Measurements from ENCODE around the gene MAD1L1. TPM values are rescaled to one million over a fixed set of nuclear protein-coding genes. Genes with fewer than 3 reads are reported as not detected.
A peak's percentile ranks its signal among the peaks of the same experiment; 100 is the strongest.

MAD1L1 gene
- polyA plus RNA-seq, 6 donors from 2014 or later, result 109 to 209 (median 158) TPM

DNA sequence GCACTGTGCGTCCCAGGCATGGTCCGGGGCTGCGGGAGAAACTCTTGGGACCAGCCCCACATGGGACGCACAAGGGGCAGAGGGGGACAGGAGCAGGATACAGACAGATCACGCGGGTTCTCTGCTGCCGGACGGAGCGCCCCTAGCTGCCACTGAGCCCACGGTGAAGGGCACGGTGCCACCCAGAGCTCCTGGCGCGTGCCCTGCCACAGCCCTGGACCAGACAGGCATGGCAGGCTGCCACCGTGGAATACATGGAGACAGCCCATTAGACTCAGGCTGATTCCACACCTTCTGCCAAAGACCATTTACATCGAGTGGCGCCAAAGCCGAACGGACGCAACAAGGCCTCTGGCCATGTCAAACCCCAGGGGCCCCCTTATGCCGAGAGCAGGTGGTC, 90.4 kb downstream of the MAD1L1 start:
- H3K36me3 Mint-ChIP-seq, result no peaks in the 10 kb centered on the region
- DNase-seq, result no peak

DNA sequence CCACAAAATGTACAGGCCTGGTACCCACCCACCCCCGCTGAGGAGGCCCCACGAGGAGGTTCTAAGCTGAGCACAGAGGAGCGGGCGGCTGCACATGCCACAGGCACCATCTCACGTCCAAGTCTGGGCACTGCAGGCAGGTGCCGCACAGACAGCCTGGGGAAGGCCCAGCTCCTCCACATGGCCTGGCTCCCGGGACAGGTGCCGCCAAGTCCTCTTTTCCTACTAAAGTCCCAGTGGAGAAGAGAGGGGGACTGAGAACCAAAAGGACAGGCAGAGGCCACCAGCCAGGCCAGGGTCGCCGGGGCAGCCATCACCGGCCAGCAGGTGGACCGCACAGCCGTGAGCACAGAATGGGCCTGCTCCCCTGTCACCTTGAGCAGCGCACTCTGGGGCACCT, 91.1 kb downstream of the MAD1L1 start:
- Mint-ChIP-seq H3K4me3 (no peak overlapping the region), H3K27ac (peak overlapping the region in 2 of 6 donors; percentile 22 to 33)

More for the DNA sequence above, 90.4 kb downstream of the MAD1L1 start:
- H3K27ac Mint-ChIP-seq, result no peak overlapping the region
- no peaks in the 10 kb centered on the region for H3K27me3 Mint-ChIP-seq
- H3K4me1 Mint-ChIP-seq, result peaks cover 16 to 18% (median 17%) of the 10 kb centered on the region in 3 donors
- no peaks in the 10 kb centered on the region for H3K9me3 Mint-ChIP-seq
- no peak overlapping the region for H3K4me3 Mint-ChIP-seq
- no peak for ATAC-seq (ENCODE audit: low read depth in 2 of 2)

DNA sequence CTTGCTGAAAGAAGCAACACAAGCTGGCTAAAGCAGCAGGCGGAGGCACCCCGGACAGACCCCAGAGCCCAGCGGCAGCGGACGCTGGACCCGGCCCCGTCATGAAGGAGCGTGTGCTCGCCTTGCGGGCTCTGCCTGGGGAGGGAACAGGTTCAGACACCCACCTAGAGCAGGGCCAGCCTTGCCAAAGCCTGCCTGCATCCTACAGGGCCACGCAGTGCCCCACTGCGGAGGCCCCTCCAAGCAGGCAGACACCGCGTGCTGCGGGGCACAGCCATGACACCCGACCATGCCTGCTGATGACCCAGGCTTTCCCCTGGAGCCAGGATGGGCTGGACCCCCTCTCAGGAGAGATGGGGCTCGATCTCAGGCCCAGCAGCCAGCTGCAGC, 91.7 kb downstream of the MAD1L1 start:
- H3K4me3 Mint-ChIP-seq, result no peak overlapping the region
- DNase-seq (no peak), ATAC-seq (ENCODE audit: low read depth in 2 of 2) (no peak)
- H3K9me3 Mint-ChIP-seq, result no peaks in the 10 kb centered on the region
- no peak overlapping the region for H3K27ac Mint-ChIP-seq
- no peaks in the 10 kb centered on the region for H3K36me3 Mint-ChIP-seq
- H3K27me3 Mint-ChIP-seq, result no peaks in the 10 kb centered on the region
- H3K4me1 Mint-ChIP-seq, result peaks cover 17 to 19% (median 18%) of the 10 kb centered on the region in 3 donors

More for the DNA sequence above, 91.1 kb downstream of the MAD1L1 start:
- DNase-seq, result no peak
- ATAC-seq (ENCODE audit: low read depth in 2 of 2), result no peak
- H3K9me3 Mint-ChIP-seq, result no peaks in the 10 kb centered on the region
- H3K4me1 Mint-ChIP-seq, result peaks cover 17 to 19% (median 18%) of the 10 kb centered on the region in 3 donors
- no peaks in the 10 kb centered on the region for H3K36me3 Mint-ChIP-seq
- no peaks in the 10 kb centered on the region for H3K27me3 Mint-ChIP-seq

DNA sequence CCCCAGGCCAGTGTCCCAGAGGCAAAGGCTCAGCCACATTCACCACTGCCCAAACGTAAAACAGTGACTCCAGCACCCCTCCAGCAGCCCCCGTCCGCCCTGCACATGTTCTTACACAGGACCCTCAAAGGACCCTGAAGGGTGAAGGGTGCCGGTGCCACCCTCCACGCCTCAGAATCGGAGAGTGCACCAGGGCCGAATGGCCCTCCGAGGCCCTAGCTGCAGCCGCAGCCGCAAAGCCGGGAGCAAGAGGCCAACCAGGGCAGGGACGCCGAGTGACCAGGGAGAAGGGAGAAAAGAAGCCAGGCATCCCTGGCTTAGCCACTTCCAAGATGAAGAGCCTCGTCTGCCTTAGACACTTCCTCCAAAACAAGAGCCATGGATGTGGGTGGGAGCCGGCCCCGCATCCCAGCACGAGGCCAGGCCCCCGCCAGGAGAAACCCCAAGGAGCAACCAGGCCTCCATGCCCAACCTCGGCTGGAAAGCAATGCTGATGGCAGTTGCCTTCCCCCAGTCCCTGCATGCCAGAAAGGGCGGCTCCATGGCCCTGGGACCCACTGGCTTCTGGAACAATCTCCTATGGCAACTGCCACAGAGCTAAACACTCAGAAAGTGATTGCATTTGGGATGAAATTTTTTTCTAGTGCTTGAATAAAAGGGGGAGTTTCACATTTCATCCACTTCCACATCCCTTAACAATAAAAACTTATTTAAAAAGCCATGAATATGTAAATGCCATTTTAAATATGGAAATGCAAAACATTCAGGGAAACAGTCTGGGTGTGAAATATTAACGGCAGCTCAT, 92.3 kb downstream of the MAD1L1 start:
- H3K36me3 Mint-ChIP-seq, result peaks cover 0 to 3% of the 10 kb centered on the region in 2 donors
- H3K9me3 Mint-ChIP-seq, result no peaks in the 10 kb centered on the region
- no peak for DNase-seq
- ATAC-seq (ENCODE audit: low read depth in 2 of 2), result no peak
- H3K4me3 Mint-ChIP-seq, result peak overlapping the region in 4 of 8 donors; percentile 32 to 61 (median 54)
- peak overlapping the region in 3 of 6 donors; percentile 15 to 92 (median 22) for H3K27ac Mint-ChIP-seq
- no peaks in the 10 kb centered on the region for H3K27me3 Mint-ChIP-seq
- H3K4me1 Mint-ChIP-seq, result peaks cover 17 to 19% (median 18%) of the 10 kb centered on the region in 3 donors

DNA sequence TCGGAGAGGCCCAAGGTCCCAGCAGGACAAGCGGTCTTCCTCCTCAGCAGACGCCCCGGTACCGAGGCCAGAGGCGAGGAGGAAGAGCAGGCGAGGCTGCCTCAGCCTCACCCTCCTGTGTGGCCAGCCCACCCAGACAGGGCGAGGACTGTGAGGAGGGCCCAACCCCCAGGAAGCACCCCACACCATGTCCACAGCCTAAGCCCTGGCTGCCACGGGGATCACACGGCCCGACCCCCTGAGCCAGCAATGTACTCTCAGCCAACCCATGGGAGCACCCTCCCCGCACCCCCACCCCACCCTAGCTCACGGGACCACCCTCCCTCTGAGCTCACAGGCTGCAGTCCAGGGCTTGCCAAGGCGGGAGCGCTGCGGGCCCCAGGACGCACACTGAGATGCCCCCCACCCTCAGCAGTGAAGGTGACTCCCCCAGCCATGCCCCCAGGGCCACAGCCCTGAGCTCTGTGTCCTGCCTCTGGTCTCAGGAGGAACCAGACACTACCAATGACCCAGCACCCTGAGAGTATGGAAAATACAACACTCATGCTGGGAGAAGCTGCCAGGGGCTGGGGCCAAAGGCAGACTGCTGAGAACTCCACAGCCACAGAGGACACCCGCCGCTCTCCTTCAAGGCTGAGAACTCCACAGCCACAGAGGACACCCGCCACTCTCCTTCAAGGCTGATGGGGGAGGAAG, 93.6 kb downstream of the MAD1L1 start:
- Mint-ChIP-seq H3K4me3 (peak overlapping the region in 6 of 8 donors; percentile 9 to 88 (median 70)), H3K36me3 (peaks cover 0 to 7% of the 10 kb centered on the region in 2 donors), H3K4me1 (peaks cover 17 to 19% (median 18%) of the 10 kb centered on the region in 3 donors), H3K27me3 (no peaks in the 10 kb centered on the region), H3K27ac (peak overlapping the region in 3 of 6 donors; percentile 84 to 94 (median 89)), H3K9me3 (no peaks in the 10 kb centered on the region)
- no peak for DNase-seq
- ATAC-seq (ENCODE audit: low read depth in 2 of 2), result no peak

DNA sequence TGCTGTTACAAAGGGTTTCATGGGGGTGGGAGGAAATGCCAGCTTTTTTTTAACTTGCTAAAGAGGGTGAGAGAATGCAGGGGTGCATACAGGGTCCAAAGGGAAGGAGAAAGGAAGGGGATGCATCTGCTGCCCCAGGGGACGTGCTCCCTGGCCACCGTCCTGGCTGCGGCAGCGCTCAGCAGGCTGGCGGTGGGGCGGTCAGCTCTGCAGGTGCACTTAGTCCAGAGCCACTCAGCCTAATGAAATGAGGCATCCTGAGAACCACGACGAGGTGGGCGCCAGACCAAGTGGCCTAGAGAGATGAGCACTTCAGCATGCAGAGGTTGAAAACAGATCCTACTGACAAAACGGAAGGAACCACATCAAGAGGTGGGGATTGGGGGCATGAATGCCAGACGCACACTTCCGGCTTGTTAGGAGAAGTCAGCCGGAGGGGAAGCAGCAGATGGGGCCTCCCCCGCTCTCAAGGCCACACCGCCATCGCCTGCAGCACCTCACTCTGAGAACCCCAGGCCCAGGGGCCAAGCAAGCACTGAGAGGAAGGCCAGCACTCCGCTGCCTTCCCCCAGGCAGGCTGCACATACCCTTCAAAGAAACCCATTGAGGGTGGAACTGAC, 94.5 kb downstream of the MAD1L1 start:
- Mint-ChIP-seq H3K27ac (peak overlapping the region; percentile 84 to 94 (median 90)), H3K27me3 (no peaks in the 10 kb centered on the region), H3K9me3 (no peaks in the 10 kb centered on the region), H3K36me3 (peaks cover 0 to 16% of the 10 kb centered on the region in 2 donors), H3K4me3 (peak overlapping the region; percentile 87 to 97 (median 94)), H3K4me1 (peaks cover 17 to 19% (median 18%) of the 10 kb centered on the region in 3 donors)
- DNase-seq (peak; percentile 75), ATAC-seq (ENCODE audit: low read depth in 2 of 2) (peak; percentile 97 to 99)

DNA sequence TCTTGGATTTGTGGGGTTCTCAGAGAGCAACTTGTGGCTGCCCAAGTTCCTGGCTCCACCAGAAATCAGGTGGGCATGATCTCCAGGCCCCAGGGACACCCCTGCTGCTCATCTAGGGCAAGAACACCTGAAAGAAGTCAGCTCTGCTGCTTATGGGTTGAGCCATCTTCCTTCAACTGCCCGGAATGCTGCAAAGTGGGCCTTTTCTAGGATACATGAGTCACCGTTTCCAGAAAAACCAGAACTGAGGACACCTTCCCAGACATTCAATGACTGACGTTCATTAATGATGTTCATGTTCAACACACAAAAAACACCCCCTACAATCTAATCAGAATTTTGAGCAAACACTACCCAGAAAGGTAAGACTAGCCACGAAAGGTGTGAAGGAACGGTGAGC, 98.0 kb downstream of the MAD1L1 start:
- H3K27me3 Mint-ChIP-seq, result no peaks in the 10 kb centered on the region
- H3K36me3 Mint-ChIP-seq, result peaks cover 0 to 18% of the 10 kb centered on the region in 2 donors
- peaks cover 19 to 37% (median 22%) of the 10 kb centered on the region in 3 donors for H3K4me1 Mint-ChIP-seq
- DNase-seq, result no peak
- peak overlapping the region in 2 of 8 donors; percentile 53 to 56 for H3K4me3 Mint-ChIP-seq
- peak overlapping the region in 3 of 6 donors; percentile 5 to 48 (median 38) for H3K27ac Mint-ChIP-seq
- ATAC-seq (ENCODE audit: low read depth in 2 of 2), result no peak
- H3K9me3 Mint-ChIP-seq, result no peaks in the 10 kb centered on the region

DNA sequence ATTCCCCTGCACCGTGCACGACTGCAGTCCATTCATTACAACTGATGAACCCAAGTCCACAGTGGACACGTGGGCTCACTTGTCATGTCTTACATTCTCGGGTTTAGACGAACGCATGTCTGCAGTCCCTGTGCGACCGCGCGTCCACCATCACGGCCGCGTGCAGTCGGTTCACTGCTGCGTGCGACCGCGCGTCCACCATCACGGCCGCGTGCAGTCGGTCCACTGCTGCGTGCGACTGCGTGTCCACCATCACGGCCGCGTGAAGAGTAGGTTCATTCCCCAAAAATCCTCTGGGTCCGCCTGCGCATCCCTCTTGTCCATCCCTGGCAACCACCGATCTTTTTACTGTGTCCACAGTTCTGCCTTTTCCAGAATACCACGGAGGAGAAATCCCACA, 100.5 kb downstream of the MAD1L1 start:
- no peaks in the 10 kb centered on the region for H3K9me3 Mint-ChIP-seq
- peaks cover 8 to 19% (median 12%) of the 10 kb centered on the region in 3 donors for H3K4me1 Mint-ChIP-seq
- H3K27me3 Mint-ChIP-seq, result no peaks in the 10 kb centered on the region
- DNase-seq (no peak), ATAC-seq (ENCODE audit: low read depth in 2 of 2) (no peak)
- H3K4me3 Mint-ChIP-seq, result no peak overlapping the region
- H3K36me3 Mint-ChIP-seq, result peaks cover 0 to 18% of the 10 kb centered on the region in 2 donors
- H3K27ac Mint-ChIP-seq, result no peak overlapping the region

DNA sequence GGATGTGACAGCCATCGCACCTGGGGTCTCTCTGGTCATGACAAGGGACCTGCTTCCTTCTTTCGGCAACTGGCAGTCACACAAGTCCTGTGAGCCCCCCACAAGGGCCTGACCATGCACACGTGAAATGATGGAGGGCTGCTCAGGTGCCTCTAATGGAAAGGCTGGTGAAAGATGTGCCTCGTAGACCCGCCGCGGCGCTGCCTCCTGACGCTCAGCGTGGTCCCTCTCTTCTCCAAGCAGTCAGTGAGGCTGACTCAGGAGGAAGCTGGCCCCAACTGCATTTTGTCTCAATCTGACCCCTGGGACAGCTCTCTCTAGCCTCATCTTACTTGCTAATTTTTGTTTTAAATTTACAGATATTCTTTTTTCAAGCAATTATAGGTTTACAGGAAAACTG, 100.9 kb downstream of the MAD1L1 start:
- DNase-seq (no peak), ATAC-seq (ENCODE audit: low read depth in 2 of 2) (no peak)
- Mint-ChIP-seq H3K27me3 (no peaks in the 10 kb centered on the region), H3K4me3 (peak overlapping the region in 1 of 8 donors; percentile 35), H3K27ac (peak overlapping the region in 1 of 6 donors; percentile 24), H3K9me3 (no peaks in the 10 kb centered on the region), H3K4me1 (peaks cover 7 to 19% (median 12%) of the 10 kb centered on the region in 3 donors), H3K36me3 (peaks cover 0 to 18% of the 10 kb centered on the region in 2 donors)

DNA sequence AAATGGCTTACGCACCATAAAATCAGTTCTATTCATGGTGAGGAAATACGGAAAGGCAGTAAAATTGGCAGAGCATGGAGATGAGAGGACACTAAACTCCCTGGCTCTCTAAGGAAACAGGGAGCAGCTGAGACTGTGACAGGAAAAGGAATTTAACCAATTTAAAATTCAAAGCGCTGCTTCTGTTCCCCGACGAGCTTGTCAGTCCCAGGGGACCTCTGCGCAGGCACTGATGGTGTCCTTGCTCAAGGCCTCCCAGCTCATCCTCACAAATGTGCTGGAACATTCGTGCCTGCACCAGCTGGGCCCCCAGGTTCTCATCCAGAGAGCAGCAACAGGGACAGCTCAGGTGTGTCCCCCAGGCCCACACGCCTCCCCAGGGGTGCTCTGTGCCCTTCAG, 101.4 kb downstream of the MAD1L1 start:
- peaks cover 0 to 18% of the 10 kb centered on the region in 2 donors for H3K36me3 Mint-ChIP-seq
- ATAC-seq (ENCODE audit: low read depth in 2 of 2) (no peak), DNase-seq (no peak)
- peak overlapping the region in 1 of 8 donors; percentile 9 for H3K4me3 Mint-ChIP-seq
- no peaks in the 10 kb centered on the region for H3K9me3 Mint-ChIP-seq
- no peaks in the 10 kb centered on the region for H3K27me3 Mint-ChIP-seq
- H3K27ac Mint-ChIP-seq, result peak overlapping the region in 1 of 6 donors; percentile 21
- H3K4me1 Mint-ChIP-seq, result peaks cover 7 to 19% (median 12%) of the 10 kb centered on the region in 3 donors

DNA sequence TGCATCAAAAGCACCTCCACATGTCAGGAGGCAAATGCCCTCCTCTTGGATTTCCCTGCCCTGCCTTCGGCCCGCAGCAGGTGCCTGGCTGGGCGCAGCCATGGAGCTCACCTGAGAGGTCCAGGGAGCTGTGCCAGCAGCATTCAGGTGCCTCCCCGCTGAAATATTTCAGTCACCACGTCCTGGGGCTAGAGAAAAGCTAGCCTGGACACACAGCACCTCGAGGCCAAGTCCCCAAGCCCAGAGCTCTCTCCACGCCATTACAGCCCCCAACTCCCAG, 102.7 kb downstream of the MAD1L1 start:
- H3K9me3 Mint-ChIP-seq, result no peaks in the 10 kb centered on the region
- H3K27ac Mint-ChIP-seq, result no peak overlapping the region
- no peaks in the 10 kb centered on the region for H3K27me3 Mint-ChIP-seq
- DNase-seq (no peak), ATAC-seq (ENCODE audit: low read depth in 2 of 2) (no peak)
- H3K4me3 Mint-ChIP-seq, result no peak overlapping the region
- peaks cover 7 to 19% (median 12%) of the 10 kb centered on the region in 3 donors for H3K4me1 Mint-ChIP-seq
- H3K36me3 Mint-ChIP-seq, result peaks cover 0 to 14% of the 10 kb centered on the region in 2 donors

DNA sequence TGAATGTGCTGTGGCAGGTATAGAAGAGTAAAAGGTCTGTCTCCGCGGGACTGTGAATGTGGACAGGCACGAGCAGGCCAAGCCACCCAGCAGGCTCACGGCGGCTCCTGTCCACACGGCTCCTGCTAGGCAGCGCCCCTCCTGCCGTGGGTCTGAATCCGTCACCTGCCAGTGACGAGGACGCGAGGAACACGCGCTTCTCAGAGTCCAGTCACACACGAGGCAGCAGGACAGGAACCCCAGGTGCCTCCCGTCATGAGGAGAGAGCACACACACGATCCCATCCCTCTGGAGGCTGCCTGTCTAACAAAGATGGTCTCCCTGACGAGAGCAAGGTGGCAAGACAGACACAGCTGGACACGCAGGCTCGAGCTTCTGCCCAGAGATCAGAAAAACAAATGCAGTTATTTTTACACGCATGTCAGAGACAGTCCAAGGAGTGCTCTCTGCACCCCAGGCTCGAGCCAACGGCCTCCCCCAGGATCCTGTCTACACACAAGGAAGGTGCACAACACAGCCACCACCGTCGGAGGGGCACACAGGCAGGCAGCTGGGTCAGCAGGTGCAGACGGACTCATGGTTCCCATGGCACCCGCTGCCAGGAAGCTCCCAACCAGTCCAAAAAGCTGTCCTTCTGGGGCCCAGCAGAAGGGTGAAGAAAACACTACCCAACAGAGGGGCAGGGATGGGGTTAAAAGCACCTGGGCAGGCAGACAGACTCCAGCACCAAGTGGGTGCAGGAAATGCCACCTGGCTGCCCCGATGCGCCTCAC, 103.2 kb downstream of the MAD1L1 start:
- no peaks in the 10 kb centered on the region for H3K9me3 Mint-ChIP-seq
- ATAC-seq (ENCODE audit: low read depth in 2 of 2), result no peak
- H3K4me1 Mint-ChIP-seq, result peaks cover 7 to 19% (median 12%) of the 10 kb centered on the region in 3 donors
- no peak overlapping the region for H3K27ac Mint-ChIP-seq
- H3K36me3 Mint-ChIP-seq, result peaks cover 0 to 14% of the 10 kb centered on the region in 2 donors
- no peak overlapping the region for H3K4me3 Mint-ChIP-seq
- no peak for DNase-seq
- H3K27me3 Mint-ChIP-seq, result no peaks in the 10 kb centered on the region

Data from naive B cell (primary cell).